GM10248 (cell line): ENCODE data around the gene FAM180B.
"Not testable (repeated sequence)": the region's sequence is repeated elsewhere in the genome, so short reads cannot be mapped to it uniquely, and the experiment has no call there.

Source experiments
- CTCF ChIA-PET: fragments of 300-600 bp; sonication (Branson Sonifier 250); formaldehyde crosslinking; extraction: SDS; loops from one replicate; lab custom pipeline; 2021; ENCODE audit warnings: antibody characterized with exemption; lab: Yijun Ruan, JAX
- POLR2A ChIA-PET: fragments of 350-650 bp; sonication (Branson Sonifier 250); formaldehyde crosslinking; extraction: SDS; loops from one replicate; lab custom pipeline; 2020; ENCODE audit warnings: antibody characterized with exemption; lab: Yijun Ruan, JAX
- DNase-seq: peaks from one replicate; pipeline ENCODE4 v3.0.0; 2012; ENCODE audit errors: extremely low spot score
- TF ChIP-seq, protein P1 (sequence below): IDR thresholded peaks from 2 replicates; pipeline ENCODE4 v1.5.1; 2012; ENCODE audit warnings: mild to moderate bottlenecking, low read depth; ENCODE audit errors: extremely low read depth, missing control alignments, control extremely low read depth

FAM180B gene

DNA sequence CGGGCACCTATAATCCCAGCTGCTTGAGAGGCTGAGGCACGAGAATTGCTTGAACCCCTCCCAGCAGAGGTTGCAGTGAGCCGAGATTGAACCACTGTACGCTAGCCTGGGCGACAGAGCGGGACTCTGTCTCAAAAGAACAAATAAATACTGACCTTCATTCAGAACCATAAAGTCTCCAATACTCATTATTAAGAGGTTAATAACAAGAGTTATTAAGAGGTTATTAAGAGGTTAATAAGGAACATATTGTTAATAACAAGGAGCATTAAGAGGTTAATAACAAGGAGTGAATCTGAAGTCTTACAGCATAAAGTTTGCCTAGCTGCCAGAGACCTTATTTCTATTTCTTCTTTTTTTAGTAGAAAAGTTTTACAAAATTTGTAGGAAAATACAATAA is 41.2 kb upstream of the FAM180B start:
- ChIA-PET POLR2A (no interaction called here), CTCF (interaction anchor here (2.1 to 2.2 kb wide), 2 partner anchors 11 to 12 kb away, joined by 6 to 7 read pairs; no protein-coding TSS in a partner anchor)
- TF ChIP-seq, protein P1, sequence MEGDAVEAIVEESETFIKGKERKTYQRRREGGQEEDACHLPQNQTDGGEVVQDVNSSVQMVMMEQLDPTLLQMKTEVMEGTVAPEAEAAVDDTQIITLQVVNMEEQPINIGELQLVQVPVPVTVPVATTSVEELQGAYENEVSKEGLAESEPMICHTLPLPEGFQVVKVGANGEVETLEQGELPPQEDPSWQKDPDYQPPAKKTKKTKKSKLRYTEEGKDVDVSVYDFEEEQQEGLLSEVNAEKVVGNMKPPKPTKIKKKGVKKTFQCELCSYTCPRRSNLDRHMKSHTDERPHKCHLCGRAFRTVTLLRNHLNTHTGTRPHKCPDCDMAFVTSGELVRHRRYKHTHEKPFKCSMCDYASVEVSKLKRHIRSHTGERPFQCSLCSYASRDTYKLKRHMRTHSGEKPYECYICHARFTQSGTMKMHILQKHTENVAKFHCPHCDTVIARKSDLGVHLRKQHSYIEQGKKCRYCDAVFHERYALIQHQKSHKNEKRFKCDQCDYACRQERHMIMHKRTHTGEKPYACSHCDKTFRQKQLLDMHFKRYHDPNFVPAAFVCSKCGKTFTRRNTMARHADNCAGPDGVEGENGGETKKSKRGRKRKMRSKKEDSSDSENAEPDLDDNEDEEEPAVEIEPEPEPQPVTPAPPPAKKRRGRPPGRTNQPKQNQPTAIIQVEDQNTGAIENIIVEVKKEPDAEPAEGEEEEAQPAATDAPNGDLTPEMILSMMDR: no peak
- no peak for DNase-seq

DNA sequence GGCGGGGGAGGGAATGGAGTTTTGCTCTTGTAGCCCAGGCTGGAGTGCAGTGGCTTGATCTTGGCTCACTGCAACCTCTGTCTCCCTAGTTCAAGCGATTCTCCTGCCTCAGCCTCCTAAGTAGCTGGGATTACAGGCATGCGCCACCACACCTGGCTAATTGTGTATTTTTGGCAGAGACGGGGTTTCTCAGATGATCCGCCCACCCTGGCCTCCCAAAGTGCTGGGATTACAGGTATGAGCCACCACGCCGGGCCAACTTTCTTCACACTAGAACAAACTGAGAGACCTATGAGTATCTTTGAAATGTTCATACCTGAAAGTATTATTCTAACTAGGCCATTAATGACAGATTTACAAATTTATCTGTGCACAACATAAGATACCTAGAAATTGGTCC is 40.2 kb upstream of the FAM180B start:
- POLR2A ChIA-PET, CTCF ChIA-PET, DNase-seq: not testable (repeated sequence)

DNA sequence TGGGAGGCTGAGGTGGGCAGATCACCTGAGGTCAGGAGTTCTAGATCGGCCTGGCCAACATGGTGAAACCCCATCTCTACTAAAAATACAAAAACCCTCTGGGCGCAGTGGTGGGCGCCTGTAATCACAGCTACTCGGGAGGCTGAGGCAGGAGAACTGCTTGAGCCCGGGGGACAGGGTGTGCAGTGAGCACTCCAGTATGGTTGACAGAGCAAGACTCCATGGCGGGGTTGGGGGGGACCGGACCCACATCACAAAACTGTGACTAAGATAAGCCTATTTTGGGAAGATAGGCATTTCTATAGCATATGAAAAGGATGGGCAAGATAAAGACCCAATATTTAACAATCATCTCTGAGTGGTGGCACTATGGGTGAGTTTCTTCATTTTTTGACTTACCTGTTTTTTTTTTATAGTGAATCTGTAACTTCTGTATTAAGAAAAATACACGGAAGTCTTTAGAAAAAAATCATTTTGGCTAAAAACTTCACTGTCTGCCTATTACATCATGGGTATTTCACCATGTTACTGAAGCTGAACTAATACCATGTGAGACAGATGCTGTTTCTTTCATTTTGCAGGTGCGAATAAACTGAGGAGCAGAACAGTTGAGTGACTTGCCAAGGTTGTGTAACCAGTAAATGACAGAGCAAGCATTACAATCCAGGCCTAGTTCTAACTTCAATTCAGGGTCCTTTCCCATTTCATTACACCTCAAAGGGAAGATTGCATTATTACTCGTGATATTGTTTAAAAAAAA is 36.0 kb upstream of the FAM180B start:
- TF ChIP-seq, protein P1: no peak
- DNase-seq: no peak
- CTCF ChIA-PET: interaction anchor here (1.4 to 6.7 kb wide), 5 partner anchors 15 to 38 kb away, joined by 3 to 125 read pairs (median 8); partner anchors contain the start of genes KBTBD4 and NDUFS3
- POLR2A ChIA-PET: no interaction called here

DNA sequence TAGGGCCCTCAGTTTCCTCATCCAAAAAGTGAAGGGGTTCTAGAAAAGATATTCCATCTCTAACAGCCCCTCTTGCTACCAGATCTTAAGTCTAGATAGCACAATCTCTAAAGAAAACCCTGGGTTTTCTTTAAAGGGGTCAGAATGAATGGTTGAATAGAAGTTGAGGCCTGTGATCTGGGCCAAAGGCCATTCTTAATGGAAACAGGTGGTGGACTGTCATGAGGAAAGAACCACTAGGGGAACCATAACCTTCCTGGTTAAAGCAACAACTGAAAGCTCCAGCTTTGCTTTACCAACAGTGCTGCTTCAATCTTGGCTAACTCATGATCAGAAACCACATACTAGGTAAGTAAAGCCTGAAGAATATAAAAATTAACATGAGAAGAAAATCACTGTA is 35.4 kb upstream of the FAM180B start:
- DNase-seq: peak; percentile 53
- TF ChIP-seq, protein P1: peak; percentile 22
- ChIA-PET CTCF (interaction anchor here (0.7 to 6.7 kb wide), 8 partner anchors 14 to 144 kb away, joined by 3 to 125 read pairs (median 8); partner anchors contain the start of genes KBTBD4, NDUFS3 and PTPMT1), POLR2A (no interaction called here)

DNA sequence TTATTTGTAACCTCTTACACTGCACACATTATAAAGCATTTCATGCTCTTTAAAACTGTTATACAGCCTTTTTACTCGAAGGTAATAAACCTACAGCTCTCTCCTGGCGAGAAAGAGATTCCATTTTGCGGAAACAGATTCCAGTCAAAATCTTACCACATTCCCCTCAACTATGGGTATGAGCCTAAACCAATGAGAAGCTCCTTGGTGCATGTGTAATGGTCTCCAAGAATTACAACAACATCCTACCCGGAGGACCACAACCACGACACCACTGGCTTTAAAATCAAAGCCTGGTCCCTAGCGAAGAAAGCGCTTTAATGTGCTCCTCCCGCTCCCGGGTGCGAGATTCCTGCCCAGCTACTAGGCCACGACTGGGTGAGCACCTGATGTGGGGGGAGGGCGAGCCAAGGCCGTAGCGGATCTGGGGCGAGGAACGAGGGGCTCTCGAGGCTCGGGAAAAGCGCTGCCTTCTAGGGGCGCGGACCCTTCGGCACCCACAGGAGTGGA is 34.4 kb upstream of the FAM180B start:
- CTCF ChIA-PET: interaction anchor here (0.7 to 6.7 kb wide), 11 partner anchors 13 to 301 kb away, joined by 3 to 125 read pairs (median 5); partner anchors contain the start of genes KBTBD4, NDUFS3 and PTPMT1
- DNase-seq: no peak
- TF ChIP-seq, protein P1: no peak
- POLR2A ChIA-PET: interaction anchor here (1.4 kb wide), 1 partner anchor 28 kb away, joined by 3 read pairs; no protein-coding TSS in a partner anchor

DNA sequence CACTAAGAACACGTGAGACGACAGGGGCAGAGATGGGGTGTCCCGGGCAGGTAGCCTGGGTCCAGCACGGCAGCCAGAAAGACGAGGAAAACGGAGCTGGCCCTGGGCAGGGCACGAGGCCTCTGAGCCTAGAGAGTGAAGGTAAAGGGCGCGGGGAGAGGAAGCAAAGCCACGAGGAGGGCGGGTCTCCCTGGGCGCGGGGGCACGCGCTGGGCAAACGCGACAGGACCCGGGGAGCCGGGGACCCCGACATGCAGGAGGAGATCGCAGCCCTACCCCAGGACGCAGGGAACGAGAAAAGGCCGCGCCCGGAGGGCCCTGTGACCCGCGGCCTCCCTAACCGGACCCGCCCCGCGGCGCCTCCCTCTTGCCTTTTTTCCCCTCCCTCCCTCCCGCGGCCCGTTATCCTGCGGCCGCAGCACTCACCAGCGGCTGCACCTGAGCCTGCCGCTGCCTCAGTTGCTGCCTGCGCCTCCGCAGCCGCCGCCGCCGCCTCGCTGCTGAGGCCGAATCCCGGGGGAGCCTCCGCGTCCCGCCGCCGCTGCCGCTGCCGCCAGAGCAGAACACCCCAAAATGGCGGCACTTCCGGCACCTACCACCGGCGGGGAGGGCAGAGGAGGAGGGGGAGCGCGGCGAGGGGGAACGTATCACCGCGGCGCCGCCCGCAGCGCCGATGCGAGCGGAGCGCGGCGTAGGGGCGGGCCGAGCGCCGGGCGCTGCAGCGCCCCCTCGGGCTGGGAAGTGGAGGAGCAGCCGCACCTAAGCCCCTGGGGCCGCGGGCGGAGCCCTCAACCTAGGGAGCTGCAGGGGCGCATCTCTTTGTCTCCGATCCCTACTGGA is 33.7 kb upstream of the FAM180B start, which contains the start of gene CELF1:
Gene CELF1, minus strand, starts transcription at position 567 of the 840 bp plus-strand sequence. CDS start 53,609 bp downstream, outside the sequence.
- peak; percentile 94 for DNase-seq
- TF ChIP-seq, protein P1: peak; percentile 87
- CTCF ChIA-PET: interaction anchor here (0.6 to 6.7 kb wide), 33 partner anchors 12 to 611 kb away, joined by 3 to 125 read pairs (median 3); partner anchors contain the start of genes FAM180B, KBTBD4, NDUFS3 and PTPMT1
- POLR2A ChIA-PET: interaction anchor here (1.4 kb wide), 1 partner anchor 27 kb away, joined by 3 read pairs; no protein-coding TSS in a partner anchor
